Caco-2 (cell line): ENCODE measurements around the gene PTPRN2. TPM values are rescaled to one million over a fixed set of nuclear protein-coding genes. Genes with fewer than 3 reads are reported as not detected.

Experiments
- BruUV-seq: library from RNA; stranded (reverse); fragments of 400-500 nt; replicated peaks from 2 replicates; lab custom pipeline; 2021; lab: Mats Ljungman, UMichigan
- CTCF ChIA-PET: fragments of 300-600 bp; sonication (Branson Sonifier 250); formaldehyde crosslinking; loops from one replicate; lab custom pipeline; 2022; ENCODE audit warnings: antibody characterized with exemption; lab: Charles Lee
- POLR2A ChIA-PET: fragments of 300-600 bp; sonication (Branson Sonifier 250); formaldehyde crosslinking; loops from one replicate; lab custom pipeline; 2022; ENCODE audit warnings: antibody characterized with exemption; lab: Charles Lee
- DNase-seq, 2 experiments: peaks; one replicate each; pipeline versions ENCODE4 v3.0.0 to v3.0.0-alpha.2; 2020 to 2022
- H3K27me3 ChIP-seq: replicated peaks from 2 replicates; pipeline ENCODE4 v1.6.0; 2011; ENCODE audit warnings: low read length; ENCODE audit not compliant: control insufficient read depth, insufficient read depth
- H3K36me3 ChIP-seq: 2 replicates; pipeline ENCODE4 v1.5.1; 2011; ENCODE audit warnings: low read length; ENCODE audit not compliant: control insufficient read depth, insufficient read depth
- H3K4me1 ChIP-seq: fragments of 250-450 bp; sonication (Bioruptor Pico); 2 replicates; pipeline ENCODE4 v1.5.1; 2020; ENCODE audit warnings: mild to moderate bottlenecking
- H3K4me3 ChIP-seq: 2 replicates; pipeline ENCODE4 v1.5.1; 2011; ENCODE audit warnings: low read depth, mild to moderate bottlenecking, control low read depth, low read length
- H3K9me3 ChIP-seq: fragments of 250-450 bp; sonication (Bioruptor Pico); 2 replicates; pipeline ENCODE4 v1.5.1; 2020; ENCODE audit warnings: mild to moderate bottlenecking, moderate library complexity
- H3K27ac Mint-ChIP-seq: one replicate; pipeline ENCODE4 v1.8.0; 2022; ENCODE audit warnings: mixed read lengths; ENCODE audit not compliant: unreplicated experiment
- H3K27me3 Mint-ChIP-seq: one replicate; pipeline ENCODE4 v1.8.0; 2022; ENCODE audit warnings: mixed read lengths; ENCODE audit not compliant: insufficient read depth, unreplicated experiment
- H3K36me3 Mint-ChIP-seq: one replicate; pipeline ENCODE4 v1.8.0; 2022; ENCODE audit warnings: mild to moderate bottlenecking, mixed read lengths; ENCODE audit not compliant: insufficient read depth, unreplicated experiment
- H3K4me1 Mint-ChIP-seq: one replicate; pipeline ENCODE4 v1.8.0; 2022; ENCODE audit warnings: low read depth, mixed read lengths; ENCODE audit not compliant: unreplicated experiment
- H3K4me3 Mint-ChIP-seq: one replicate; pipeline ENCODE4 v1.8.0; 2022; ENCODE audit warnings: mild to moderate bottlenecking, moderate library complexity, mixed read lengths; ENCODE audit not compliant: unreplicated experiment
- H3K9me3 Mint-ChIP-seq: one replicate; pipeline ENCODE4 v1.8.0; 2022; ENCODE audit warnings: mixed read lengths; ENCODE audit not compliant: unreplicated experiment
- CTCF ChIP-seq, 2 experiments: fragments of 200-600 bp in 1 of 2; IDR thresholded peaks; 1 replicate in 1 of 2; 2 replicates in 1 of 2; pipeline versions ENCODE4 v1.5.1 to v1.8.0; 2011 to 2022; ENCODE audit warnings: antibody characterized with exemption in 1 of 2, control low read depth in 1 of 2, inconsistent platforms in 1 of 2, low read depth in 1 of 2, low read length in 1 of 2, mild to moderate bottlenecking in 1 of 2, moderate library complexity in 1 of 2; ENCODE audit not compliant: insufficient read depth in 1 of 2, severe bottlenecking in 1 of 2, unreplicated experiment in 1 of 2
- intact Hi-C: fragments of 100-400 bp; cut with micrococcal nuclease; formaldehyde crosslinking; loops from one replicate; pipeline ENCODE4 v1.10.0; 2022; ENCODE audit not compliant: unreplicated experiment
- total RNA-seq: library from RNA; stranded (reverse); gene quantifications from 2 replicates; pipeline ENCODE4 v1.2.3, GENCODE V29; 2022

The PTPRN2 gene
- total RNA-seq, 1 experiment from 2014 or later, result 1.4 TPM

DNA sequence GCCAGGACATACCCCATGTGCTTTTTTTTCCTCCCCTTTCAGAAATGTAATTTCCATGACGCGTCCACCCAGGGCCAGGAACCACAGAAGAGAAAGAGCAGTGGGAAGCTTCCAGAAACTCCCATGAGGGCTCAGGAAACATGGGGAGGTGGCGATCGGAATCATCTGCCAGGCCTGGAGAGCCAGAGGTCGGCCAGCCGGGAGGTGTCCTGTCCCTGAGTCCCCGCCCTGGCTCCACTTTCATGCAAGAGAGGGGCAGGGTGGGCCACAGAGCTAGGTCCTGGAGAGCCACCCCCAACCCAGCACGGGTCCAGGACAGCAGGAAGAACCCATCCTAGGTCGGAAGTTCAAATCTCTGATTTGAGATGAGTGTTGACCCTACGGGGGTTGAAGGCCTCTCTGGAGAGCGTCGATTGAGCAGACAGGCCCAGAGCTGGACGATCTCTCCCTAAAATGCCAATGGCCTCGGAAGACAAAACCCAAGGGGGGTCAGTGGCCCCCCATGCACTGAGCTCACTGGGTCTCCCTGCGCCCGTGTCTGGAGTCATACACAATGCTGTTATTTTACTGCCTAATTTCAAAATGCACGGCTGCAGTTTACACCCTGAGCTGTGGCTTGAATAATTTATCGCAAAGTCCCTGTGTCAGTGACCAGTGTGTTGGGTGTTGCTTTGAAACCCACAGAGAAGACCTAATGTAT lies 594.1 kb downstream of the PTPRN2 start:
- ChIA-PET POLR2A (no interaction called here), CTCF (no interaction called here)
- Mint-ChIP-seq H3K4me3 (no peak overlapping the region), H3K9me3 (no peaks in the 10 kb centered on the region), H3K4me1 (no peaks in the 10 kb centered on the region), H3K27ac (no peak overlapping the region), H3K36me3 (no peaks in the 10 kb centered on the region), H3K27me3 (no peaks in the 10 kb centered on the region)
- Histone ChIP-seq H3K9me3 (no peaks in the 10 kb centered on the region), H3K36me3 (no peaks in the 10 kb centered on the region), H3K27me3 (no peaks in the 10 kb centered on the region), H3K4me1 (no peaks in the 10 kb centered on the region), H3K4me3 (no peak overlapping the region)
- no peak for TF ChIP-seq CTCF (IDR thresholded peaks at IDR 0.05; ENCODE audit: insufficient read depth in 1 of 2, low read depth in 1 of 2, low read length in 1 of 2, severe bottlenecking in 1 of 2, unreplicated experiment in 1 of 2)
- DNase-seq, result no peak
- no TSS peak for BruUV-seq
- intact Hi-C loops, result no loop called here

DNA sequence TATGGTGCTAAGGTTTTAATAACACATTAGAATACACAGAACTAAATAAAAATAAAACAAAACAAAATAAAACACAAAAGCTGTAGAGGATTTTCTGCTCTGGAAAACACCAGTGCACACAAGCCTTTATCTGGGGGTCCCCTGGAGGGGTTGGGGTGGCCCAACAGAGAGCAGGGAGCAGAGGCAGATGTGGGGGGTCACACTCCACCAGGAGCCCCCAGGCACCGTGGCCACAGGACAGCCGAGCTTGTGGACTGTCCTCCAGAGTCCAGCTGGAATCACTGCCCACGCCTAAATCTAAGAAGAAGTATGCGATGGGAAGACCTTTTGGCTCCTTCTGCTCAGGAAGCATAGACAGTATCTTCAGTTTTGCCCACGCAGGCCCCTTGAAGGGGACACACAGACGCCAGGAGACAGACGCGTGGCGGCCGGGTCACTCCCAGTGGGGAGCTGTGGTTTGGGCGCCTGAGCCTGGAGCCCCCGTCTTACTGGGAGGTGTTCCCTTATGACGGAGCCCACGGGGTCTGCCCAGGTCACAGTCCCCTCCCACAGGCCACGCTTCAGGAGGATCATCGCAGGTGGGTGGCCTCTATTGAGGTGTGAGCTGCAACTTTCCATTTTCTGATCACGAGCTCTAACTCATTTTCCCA lies 595.0 kb downstream of the PTPRN2 start:
- no peaks in the 10 kb centered on the region for H3K9me3 ChIP-seq
- no peaks in the 10 kb centered on the region for H3K36me3 Mint-ChIP-seq
- H3K36me3 ChIP-seq, result no peaks in the 10 kb centered on the region
- DNase-seq, result no peak
- no peak overlapping the region for H3K4me3 Mint-ChIP-seq
- BruUV-seq, result no TSS peak
- H3K4me3 ChIP-seq, result no peak overlapping the region
- intact Hi-C loops, result no loop called here
- ChIA-PET CTCF (no interaction called here), POLR2A (no interaction called here)
- no peak overlapping the region for H3K27ac Mint-ChIP-seq
- H3K27me3 ChIP-seq, result no peaks in the 10 kb centered on the region
- H3K27me3 Mint-ChIP-seq, result no peaks in the 10 kb centered on the region
- TF ChIP-seq CTCF (IDR thresholded peaks at IDR 0.05; ENCODE audit: insufficient read depth in 1 of 2, low read depth in 1 of 2, low read length in 1 of 2, severe bottlenecking in 1 of 2, unreplicated experiment in 1 of 2), result no peak
- H3K4me1 Mint-ChIP-seq, result no peaks in the 10 kb centered on the region
- H3K4me1 ChIP-seq, result no peaks in the 10 kb centered on the region
- no peaks in the 10 kb centered on the region for H3K9me3 Mint-ChIP-seq

GRCh38 chr7:157991761-157992160 lies 595.9 kb downstream of the PTPRN2 start:
- H3K4me3 ChIP-seq, result no peak overlapping the region
- no peak for DNase-seq
- H3K9me3 ChIP-seq, result no peaks in the 10 kb centered on the region
- Mint-ChIP-seq H3K9me3 (no peaks in the 10 kb centered on the region), H3K36me3 (no peaks in the 10 kb centered on the region), H3K27me3 (no peaks in the 10 kb centered on the region), H3K4me1 (no peaks in the 10 kb centered on the region), H3K27ac (no peak overlapping the region), H3K4me3 (no peak overlapping the region)
- no peaks in the 10 kb centered on the region for H3K36me3 ChIP-seq
- H3K27me3 ChIP-seq, result no peaks in the 10 kb centered on the region
- CTCF ChIA-PET, result no interaction called here
- intact Hi-C loops, result no loop called here
- BruUV-seq, result no TSS peak
- POLR2A ChIA-PET, result no interaction called here
- no peaks in the 10 kb centered on the region for H3K4me1 ChIP-seq
- no peak for TF ChIP-seq CTCF (IDR thresholded peaks at IDR 0.05; ENCODE audit: insufficient read depth in 1 of 2, low read depth in 1 of 2, low read length in 1 of 2, severe bottlenecking in 1 of 2, unreplicated experiment in 1 of 2)
